Mucosa of stomach (tissue), 1 donor: Measurements from ENCODE around the gene EFNB3.

Source experiments
- H3K27me3 ChIP-seq: one replicate; pipeline ENCODE4 v1.7.0; 2013; ENCODE audit warnings: mild to moderate bottlenecking, low read length; ENCODE audit not compliant: control insufficient read depth, insufficient read depth
- H3K36me3 ChIP-seq: one replicate; pipeline ENCODE4 v1.7.0; 2013; ENCODE audit warnings: low read length; ENCODE audit not compliant: control insufficient read depth, insufficient read depth
- H3K4me1 ChIP-seq: one replicate; pipeline ENCODE4 v1.7.0; 2013; ENCODE audit warnings: mild to moderate bottlenecking, low read length; ENCODE audit not compliant: control insufficient read depth, insufficient read depth
- H3K4me3 ChIP-seq: one replicate; pipeline ENCODE4 v1.7.0; 2013; ENCODE audit warnings: low read length
- H3K9ac ChIP-seq: one replicate; pipeline ENCODE4 v1.7.0; 2013; ENCODE audit warnings: mild to moderate bottlenecking, low read length, moderate library complexity
- H3K9me3 ChIP-seq: one replicate; pipeline ENCODE4 v1.7.0; 2013; ENCODE audit warnings: mild to moderate bottlenecking, low read length, moderate library complexity; ENCODE audit not compliant: control insufficient read depth
- donor health status: Pancreatic carcinoma.

EFNB3 gene

DNA sequence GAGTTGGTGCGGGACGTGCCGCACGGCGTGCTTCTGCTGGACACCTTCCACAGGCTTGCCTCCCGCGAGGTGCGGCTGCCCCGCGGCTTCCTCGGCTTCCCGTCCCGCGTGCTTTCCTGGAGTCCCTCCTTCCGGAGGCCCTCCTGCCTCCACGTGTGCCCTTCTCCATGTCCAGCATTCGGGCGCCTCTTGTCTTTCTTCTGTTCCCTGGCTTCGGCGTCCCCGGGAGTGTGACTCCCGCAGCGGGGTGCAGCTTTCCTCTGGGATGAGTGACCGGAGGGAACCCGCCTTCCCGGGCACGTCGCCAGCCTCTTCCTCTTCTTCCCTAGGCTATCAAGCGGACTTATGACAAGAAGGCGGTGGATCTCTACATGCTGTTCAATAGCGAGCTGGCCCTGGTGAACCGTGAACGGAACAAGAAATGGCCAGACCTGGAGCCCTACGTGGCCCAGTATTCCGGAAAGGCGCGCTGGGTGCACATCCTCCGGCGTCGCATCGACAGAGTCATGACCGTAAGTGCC is 35.5 kb downstream of the EFNB3 start:
- Histone ChIP-seq H3K4me1 (peaks cover 15% of the 10 kb centered on the region), H3K9me3 (no peaks in the 10 kb centered on the region), H3K36me3 (no peaks in the 10 kb centered on the region), H3K27me3 (peaks cover 8% of the 10 kb centered on the region), H3K9ac (no peak overlapping the region), H3K4me3 (no peak overlapping the region)

DNA sequence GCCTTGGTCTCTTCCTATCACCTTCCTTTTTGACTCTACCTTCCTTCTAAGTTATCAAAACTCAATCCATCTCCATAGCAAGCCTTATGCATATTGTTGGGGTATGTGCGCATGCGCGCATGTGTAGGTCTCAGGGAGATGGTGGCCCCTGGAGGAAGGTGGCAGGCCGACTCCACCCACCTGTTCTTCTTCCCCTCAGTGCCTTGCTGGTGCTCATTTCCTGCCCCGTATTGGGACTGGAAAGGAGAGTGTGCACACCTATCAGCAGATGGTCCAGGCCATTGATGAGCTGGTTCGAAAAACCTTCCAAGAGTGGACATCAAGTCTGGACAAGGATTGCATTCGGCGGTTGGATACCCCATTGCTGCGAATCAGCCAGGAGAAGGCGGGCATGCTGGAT is 37.7 kb downstream of the EFNB3 start:
- Histone ChIP-seq H3K4me1 (peaks cover 15% of the 10 kb centered on the region), H3K27me3 (peaks cover 4% of the 10 kb centered on the region), H3K36me3 (no peaks in the 10 kb centered on the region), H3K9me3 (no peaks in the 10 kb centered on the region), H3K4me3 (no peak overlapping the region), H3K9ac (no peak overlapping the region)

DNA sequence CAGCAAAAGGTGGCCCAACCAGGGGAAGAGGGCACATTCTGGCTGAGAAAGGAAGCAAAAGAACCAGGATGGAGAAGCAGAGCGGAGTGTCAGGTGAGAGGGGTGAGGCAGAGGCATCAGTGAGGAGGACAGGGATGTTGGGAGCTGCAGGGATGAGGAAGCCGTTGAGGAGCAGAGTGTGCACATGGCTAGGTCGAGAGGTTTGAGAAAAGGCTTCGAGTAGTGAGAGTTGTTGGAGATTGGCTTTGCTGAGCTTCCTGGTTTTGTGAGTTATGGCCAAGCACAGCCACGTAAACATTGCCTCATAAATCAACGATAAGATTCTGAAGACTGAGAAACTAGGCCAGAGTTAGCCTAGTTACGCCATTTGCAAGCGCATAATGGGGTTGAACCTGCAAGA is 39.4 kb downstream of the EFNB3 start:
- H3K36me3 ChIP-seq, result no peaks in the 10 kb centered on the region
- no peaks in the 10 kb centered on the region for H3K9me3 ChIP-seq
- H3K4me1 ChIP-seq, result peaks cover 15% of the 10 kb centered on the region
- no peak overlapping the region for H3K4me3 ChIP-seq
- H3K9ac ChIP-seq, result no peak overlapping the region
- H3K27me3 ChIP-seq, result peaks cover 4% of the 10 kb centered on the region

DNA sequence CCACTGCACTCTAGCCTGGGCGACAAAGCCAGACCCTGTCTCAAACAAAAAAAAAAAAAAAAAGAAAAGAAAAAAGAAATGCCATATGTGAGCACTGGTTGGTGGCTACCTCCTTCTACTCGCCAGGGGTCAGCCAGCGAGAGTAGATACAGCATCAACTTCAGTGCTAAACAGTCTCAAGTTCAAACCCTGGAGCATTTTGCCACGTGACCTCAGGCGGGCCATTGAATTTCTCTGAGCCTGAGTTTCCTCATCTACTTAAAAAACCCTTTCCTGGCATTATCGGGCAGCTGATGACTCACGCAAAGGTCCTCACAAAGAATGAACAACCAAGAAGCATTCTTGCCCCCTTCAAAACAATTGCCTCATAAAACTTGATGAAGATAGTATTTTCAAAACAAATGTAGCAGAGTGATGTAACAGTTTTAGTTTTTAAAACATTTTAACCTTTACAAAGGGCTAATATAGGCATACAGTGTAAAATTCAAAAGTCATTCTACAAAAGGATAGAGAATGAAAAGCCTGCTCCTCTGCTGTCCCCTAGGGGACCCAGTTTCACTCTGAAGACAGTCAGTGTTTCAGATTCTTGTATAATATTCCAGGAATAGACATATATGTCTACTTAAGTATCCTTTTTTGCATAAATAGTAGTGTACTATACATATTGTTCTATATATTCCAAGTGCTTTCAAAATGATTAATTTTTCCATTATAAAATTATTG is 40.9 kb downstream of the EFNB3 start:
- Histone ChIP-seq H3K27me3 (no peaks in the 10 kb centered on the region), H3K4me3 (no peak overlapping the region), H3K9ac (no peak overlapping the region), H3K36me3 (no peaks in the 10 kb centered on the region), H3K9me3 (no peaks in the 10 kb centered on the region), H3K4me1 (peaks cover 15% of the 10 kb centered on the region)

DNA sequence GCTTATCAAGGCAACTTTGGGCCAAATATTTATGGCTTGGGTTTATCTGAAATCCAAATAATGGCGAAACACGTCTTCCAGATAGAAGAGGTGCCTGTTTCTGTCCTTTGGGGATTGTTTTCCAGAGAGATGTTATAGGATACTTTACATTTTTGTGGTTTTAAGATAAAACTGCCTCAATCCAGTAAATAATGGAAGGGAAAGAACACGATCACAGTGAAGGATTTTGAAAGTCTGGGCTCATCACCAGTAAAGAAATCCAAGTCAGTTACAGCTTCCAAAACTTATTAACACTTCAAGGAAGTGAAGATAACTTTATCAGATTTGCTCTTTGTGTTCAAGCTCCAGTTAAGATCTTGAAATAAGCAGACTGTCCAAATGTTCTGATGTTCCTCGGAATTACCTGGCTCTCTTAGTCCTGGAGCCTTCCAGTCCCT is 42.7 kb downstream of the EFNB3 start:
- peaks cover 15% of the 10 kb centered on the region for H3K4me1 ChIP-seq
- H3K9me3 ChIP-seq, result no peaks in the 10 kb centered on the region
- no peak overlapping the region for H3K4me3 ChIP-seq
- no peak overlapping the region for H3K9ac ChIP-seq
- no peaks in the 10 kb centered on the region for H3K27me3 ChIP-seq
- no peaks in the 10 kb centered on the region for H3K36me3 ChIP-seq

DNA sequence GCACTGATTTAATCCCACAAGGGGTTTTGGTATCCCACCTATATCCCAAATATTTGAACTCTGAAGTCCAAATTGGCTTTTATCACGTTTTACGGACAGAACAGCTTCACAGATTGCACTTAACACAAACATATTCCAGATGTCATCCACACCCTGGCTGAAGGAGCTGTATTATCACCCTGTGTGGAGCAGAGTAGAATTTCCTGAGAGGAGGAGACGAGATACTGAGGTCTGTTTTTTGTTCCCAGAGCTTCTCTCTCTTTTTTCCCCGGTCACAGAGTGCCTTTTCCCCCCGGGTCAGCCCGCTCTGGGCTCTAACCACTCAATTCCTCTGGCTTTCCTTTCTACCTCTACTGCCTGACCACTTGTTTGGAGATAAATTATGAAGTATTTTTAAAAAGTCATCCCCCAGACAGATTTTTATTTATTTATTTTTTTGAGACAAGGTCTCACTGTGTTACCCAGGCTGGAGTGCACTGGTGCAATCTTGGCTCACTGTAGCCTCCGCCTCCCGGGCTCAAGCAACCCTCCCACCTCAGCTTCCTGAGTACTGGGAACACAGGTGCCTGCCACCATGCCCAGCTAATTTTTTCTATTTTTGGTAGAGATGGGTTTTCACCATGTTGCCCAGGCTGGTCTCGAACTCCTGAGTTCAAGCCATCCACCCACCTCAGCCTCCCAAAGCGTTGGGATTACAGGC is 43.2 kb downstream of the EFNB3 start:
- no peaks in the 10 kb centered on the region for H3K27me3 ChIP-seq
- H3K9me3 ChIP-seq, result no peaks in the 10 kb centered on the region
- H3K9ac ChIP-seq, result no peak overlapping the region
- no peaks in the 10 kb centered on the region for H3K36me3 ChIP-seq
- peaks cover 14% of the 10 kb centered on the region for H3K4me1 ChIP-seq
- no peak overlapping the region for H3K4me3 ChIP-seq

DNA sequence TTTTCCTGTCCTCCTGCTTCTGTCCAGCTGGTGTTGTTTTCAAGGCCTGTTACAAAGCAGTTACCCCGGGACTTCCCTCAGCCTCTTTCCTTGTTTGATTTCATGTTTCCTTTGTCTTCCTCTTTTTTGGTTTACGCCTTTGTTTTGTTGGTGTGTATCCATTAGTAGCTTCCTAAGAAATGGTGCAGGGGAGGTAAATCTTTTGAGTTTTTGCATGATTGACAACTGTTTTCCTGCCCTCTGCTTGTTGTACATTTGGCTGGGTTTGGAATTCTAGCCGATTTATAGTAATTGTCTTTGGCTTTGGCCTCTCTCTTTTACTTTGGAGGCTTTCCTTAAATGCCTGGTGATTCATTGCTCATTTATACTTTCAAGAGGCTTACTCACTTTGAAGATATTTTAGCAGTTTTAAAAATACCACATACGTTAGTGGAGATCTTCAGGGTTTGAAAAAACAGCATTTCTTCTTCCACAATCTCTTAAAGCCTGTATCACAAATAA is 45.4 kb downstream of the EFNB3 start:
- Histone ChIP-seq H3K4me1 (no peaks in the 10 kb centered on the region), H3K27me3 (no peaks in the 10 kb centered on the region), H3K9me3 (no peaks in the 10 kb centered on the region), H3K9ac (no peak overlapping the region), H3K36me3 (no peaks in the 10 kb centered on the region), H3K4me3 (no peak overlapping the region)

DNA sequence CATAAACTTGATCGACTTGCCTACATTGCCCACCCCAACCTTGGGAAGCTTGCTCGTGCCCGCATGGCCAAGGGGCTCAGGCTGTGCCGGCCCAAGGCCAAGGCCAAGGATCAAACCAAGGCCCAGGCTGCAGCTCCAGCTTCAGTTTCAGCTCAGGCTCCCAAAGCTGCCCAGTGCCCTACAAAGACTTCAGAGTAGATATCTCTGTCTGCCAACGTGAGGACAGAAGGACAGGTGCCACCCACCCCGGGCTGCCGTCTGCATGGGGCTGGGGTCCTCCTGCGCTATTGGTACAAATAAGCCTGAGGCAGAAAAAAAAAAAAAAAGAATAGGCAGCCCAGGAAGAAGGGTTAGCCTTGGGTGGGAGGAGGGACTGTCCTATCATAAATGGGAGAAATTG is 49.7 kb downstream of the EFNB3 start:
- Histone ChIP-seq H3K9me3 (no peaks in the 10 kb centered on the region), H3K4me3 (no peak overlapping the region), H3K9ac (no peak overlapping the region), H3K27me3 (no peaks in the 10 kb centered on the region), H3K36me3 (no peaks in the 10 kb centered on the region), H3K4me1 (no peaks in the 10 kb centered on the region)

DNA sequence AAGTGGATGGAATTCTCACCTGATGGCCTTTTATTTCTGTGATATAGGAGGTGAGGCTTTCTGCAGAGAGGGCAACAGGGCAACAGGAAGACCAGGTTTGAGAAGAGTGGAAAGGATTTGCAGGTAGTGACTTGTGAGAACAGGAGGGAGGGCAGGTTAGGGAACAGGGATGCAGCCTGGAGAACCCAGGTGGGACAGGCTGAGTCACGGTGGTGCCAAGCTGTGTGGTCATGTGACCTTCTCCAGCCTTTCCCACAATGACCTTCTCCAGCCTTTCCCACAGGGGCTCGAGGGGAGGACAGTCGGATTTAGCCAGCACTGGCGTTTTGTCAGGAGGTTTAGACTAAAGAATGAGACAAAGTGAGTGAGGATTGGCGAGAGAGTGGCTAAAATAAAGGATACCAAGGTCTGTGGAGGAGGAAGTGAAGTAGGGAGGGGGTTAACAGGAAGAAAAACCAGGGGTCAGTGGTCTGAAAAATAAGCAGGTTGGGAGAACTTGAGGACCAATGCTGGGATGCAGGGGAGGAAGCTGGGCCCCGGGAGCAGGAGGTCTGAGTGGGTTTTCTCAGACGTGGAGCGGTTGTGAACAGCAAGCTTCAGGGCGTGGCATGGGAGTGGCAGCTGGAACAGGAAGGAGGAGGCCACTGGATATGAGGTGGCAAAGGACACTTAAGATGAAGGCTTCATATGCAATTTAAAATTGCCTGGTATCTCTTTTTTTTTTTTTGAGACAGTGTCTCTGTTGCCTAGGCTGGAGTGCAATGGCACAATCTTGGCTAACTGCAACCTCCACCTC is 50.3 kb downstream of the EFNB3 start:
- no peaks in the 10 kb centered on the region for H3K36me3 ChIP-seq
- no peaks in the 10 kb centered on the region for H3K9me3 ChIP-seq
- H3K4me3 ChIP-seq, result no peak overlapping the region
- no peaks in the 10 kb centered on the region for H3K27me3 ChIP-seq
- H3K4me1 ChIP-seq, result no peaks in the 10 kb centered on the region
- no peak overlapping the region for H3K9ac ChIP-seq

DNA sequence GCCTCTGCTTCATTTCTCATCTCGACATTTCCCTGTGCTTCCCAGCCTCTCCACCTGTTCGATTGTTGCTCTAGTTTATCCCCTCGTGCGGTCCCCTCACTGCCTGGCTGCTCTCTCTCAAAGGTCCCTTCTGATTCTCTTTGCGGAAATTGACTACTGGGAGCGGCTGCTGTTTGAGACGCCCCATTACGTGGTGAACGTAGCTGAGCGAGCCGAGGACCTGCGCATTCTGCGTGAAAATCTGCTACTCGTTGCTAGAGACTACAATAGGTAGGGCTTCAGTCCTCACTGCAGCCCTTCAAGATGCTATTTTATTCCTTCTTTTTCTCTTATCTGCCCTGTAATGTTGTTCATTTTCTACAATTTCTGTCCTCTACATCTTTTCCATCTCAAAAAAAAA is 52.0 kb downstream of the EFNB3 start:
- no peaks in the 10 kb centered on the region for H3K27me3 ChIP-seq
- H3K9ac ChIP-seq, result no peak overlapping the region
- no peak overlapping the region for H3K4me3 ChIP-seq
- no peaks in the 10 kb centered on the region for H3K36me3 ChIP-seq
- H3K9me3 ChIP-seq, result no peaks in the 10 kb centered on the region
- no peaks in the 10 kb centered on the region for H3K4me1 ChIP-seq
